Cardiac muscle cell (in vitro differentiated cells and primary cell): ENCODE results near the gene CPNE5. TPM values are rescaled to one million over a fixed set of nuclear protein-coding genes. Genes with fewer than 3 reads are reported as not detected.

Source experiments
- DNase-seq, 2 donors: peaks; one replicate each; pipeline versions ENCODE4 v3.0.0 to v3.0.0-alpha.2; 2010 to 2017; ENCODE audit warnings: low read depth in 1 of 2, low spot score in 1 of 2
- H3K27ac ChIP-seq: fragments of 200-600 bp; sonication (generic); 2 replicates; pipeline ENCODE4 v1.5.1; 2016
- H3K27me3 ChIP-seq: fragments of 200-600 bp; sonication (generic); 2 replicates; pipeline ENCODE4 v1.6.0; 2016; ENCODE audit warnings: control low read depth
- H3K36me3 ChIP-seq: fragments of 200-600 bp; sonication (generic); 2 replicates; pipeline ENCODE4 v1.5.1; 2016; ENCODE audit warnings: control low read depth
- H3K4me1 ChIP-seq: fragments of 200-600 bp; sonication (generic); 2 replicates; pipeline ENCODE4 v1.8.1; 2017; ENCODE audit warnings: low read depth, mild to moderate bottlenecking, mixed run types
- H3K4me3 ChIP-seq: fragments of 200-600 bp; sonication (generic); 2 replicates; pipeline ENCODE4 v1.5.1; 2016; ENCODE audit warnings: mild to moderate bottlenecking
- H3K9me3 ChIP-seq: fragments of 200-600 bp; sonication (generic); 2 replicates; pipeline ENCODE4 v1.5.1; 2017; ENCODE audit warnings: low read depth, mild to moderate bottlenecking, control low read depth
- polyA plus RNA-seq: library from polyadenylated mRNA; unstranded; fragments of >200 nt; fragmentation: Nextera tagmentation; extraction: Ambion mirVana; gene quantifications from 2 replicates; pipeline ENCODE4 v1.2.1, GENCODE V29; 2016
- total RNA-seq: library from RNA; depleted of rRNA; stranded (reverse); fragments of >200 nt; gene quantifications from 2 replicates; pipeline ENCODE4 v1.2.3, GENCODE V29; 2016
- TF ChIP-seq, protein P1 (sequence below): IDR thresholded peaks from 2 replicates; pipeline ENCODE4 v1.5.1; 2012; ENCODE audit warnings: low read depth, mild to moderate bottlenecking, low read length

CPNE5 gene
- total RNA-seq (29.2 and 52.1 TPM in 2 replicates), polyA plus RNA-seq (51.6 and 56.5 TPM in 2 replicates)

DNA sequence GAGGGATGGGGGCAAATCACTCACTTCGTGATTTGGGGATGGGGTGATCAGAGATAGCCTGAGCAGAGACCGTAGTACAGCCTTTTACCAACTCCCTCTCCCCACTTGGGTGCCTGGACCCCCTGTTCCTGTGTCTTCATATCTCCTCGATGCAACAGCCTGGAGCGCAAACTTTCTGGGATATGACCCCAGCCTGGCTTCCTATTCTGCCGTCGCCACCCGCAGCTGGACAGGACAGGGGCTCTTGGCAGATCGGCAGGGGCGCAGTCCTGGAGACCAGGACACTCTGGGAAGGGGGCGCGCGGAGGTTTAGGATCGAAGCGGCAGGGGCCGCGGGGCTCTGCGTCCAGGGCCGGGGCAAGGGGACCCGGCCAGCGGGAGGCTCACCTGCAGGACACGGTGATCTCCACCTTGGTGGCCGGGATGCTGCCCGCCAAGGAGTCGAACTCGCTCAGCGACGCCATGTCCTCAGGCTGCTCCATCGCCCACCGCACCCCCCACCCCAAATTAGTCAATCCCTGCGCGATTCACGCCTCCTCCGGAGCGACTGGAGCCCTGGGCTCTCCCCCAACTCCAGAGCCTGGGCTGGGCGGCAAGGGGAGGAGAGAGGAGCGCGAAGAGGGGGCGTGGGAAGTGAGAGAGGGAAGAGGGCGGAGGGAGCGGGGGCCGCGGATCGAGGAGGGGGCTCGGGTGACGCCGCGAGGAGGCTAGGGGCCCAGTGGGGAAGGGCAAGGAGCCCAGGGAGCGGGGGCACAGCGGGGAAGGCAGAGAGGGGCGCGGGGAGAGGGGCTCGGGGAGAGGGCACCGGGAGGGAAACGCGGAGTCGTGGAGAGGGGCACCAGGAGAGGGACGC is at the start of gene CPNE5:
Gene CPNE5 (minus strand): TSS at position 549 of the 853 bp plus-strand sequence. CDS start 67 bp downstream, at position 482.
- Histone ChIP-seq H3K27me3 (peaks cover 19% of the 10 kb centered on the region), H3K4me1 (peaks cover 33% of the 10 kb centered on the region), H3K36me3 (no peaks in the 10 kb centered on the region), H3K4me3 (peak within 1 kb of the TSS; percentile 64), H3K9me3 (no peaks in the 10 kb centered on the region), H3K27ac (no peak within 1 kb of the TSS)
- TF ChIP-seq, protein P1, sequence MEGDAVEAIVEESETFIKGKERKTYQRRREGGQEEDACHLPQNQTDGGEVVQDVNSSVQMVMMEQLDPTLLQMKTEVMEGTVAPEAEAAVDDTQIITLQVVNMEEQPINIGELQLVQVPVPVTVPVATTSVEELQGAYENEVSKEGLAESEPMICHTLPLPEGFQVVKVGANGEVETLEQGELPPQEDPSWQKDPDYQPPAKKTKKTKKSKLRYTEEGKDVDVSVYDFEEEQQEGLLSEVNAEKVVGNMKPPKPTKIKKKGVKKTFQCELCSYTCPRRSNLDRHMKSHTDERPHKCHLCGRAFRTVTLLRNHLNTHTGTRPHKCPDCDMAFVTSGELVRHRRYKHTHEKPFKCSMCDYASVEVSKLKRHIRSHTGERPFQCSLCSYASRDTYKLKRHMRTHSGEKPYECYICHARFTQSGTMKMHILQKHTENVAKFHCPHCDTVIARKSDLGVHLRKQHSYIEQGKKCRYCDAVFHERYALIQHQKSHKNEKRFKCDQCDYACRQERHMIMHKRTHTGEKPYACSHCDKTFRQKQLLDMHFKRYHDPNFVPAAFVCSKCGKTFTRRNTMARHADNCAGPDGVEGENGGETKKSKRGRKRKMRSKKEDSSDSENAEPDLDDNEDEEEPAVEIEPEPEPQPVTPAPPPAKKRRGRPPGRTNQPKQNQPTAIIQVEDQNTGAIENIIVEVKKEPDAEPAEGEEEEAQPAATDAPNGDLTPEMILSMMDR: no peak
- peak in 1 of 2 donors; percentile 64 for DNase-seq

DNA sequence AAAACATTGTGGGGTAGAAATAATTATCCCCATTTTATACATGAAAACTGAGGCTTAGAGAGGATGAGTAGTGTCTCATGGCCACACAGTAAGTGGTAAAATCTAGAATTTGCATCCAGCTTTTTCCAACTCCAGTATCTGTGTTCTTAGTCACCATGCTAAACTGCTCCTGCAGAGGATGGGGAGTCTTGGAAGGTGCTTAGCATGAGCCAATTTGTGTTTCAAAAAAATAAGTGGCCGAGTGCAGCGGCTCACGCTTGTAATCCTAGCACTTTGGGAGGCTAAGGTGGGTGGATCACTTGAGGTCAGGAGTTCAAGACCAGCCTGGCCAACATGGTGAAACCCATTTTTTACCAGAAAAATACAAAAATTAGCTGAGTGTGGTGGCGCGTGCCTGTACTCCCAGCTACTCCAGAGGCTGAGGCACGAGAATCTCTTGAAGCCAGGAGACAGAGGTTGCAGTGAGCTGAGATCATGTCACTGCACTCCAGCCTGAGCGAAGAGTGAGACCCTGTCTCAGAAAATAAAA is 48.9 kb upstream of the CPNE5 start:
- no peak for DNase-seq
- Histone ChIP-seq H3K36me3 (no peaks in the 10 kb centered on the region), H3K27ac (no peak overlapping the region), H3K4me1 (peaks cover 21% of the 10 kb centered on the region), H3K9me3 (no peaks in the 10 kb centered on the region), H3K27me3 (no peaks in the 10 kb centered on the region), H3K4me3 (no peak overlapping the region)
- TF ChIP-seq, protein P1: no peak

DNA sequence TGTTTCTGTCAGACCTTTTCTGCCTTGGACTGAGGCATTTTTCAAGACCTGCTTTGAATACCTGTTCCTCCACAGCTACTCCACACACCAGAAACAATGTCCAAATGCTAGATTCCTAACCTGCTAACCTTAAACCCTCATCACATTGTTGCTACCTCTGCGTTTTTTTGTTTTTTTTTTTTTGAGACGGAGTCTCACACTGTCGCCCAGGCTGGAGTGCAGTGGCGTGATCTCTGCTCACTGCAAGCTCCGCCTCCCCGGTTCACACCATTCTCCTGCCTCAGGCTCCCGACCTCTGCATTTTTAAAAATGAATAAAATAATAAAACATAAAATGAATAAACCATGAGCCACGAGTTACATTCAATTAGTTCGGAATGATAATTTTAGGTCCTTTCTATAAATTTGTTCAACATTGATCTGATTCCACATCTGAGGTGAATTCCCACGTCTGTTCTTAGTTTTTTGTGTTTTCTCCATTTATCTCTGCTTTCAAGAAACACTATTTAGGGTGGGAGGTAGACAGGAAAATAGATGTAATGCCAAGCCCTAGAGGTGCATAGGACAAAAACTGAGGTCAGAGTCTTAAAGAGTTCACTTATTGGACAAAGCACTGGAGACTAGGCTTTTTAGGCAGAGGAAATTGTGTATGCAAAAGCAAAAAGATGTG is 47.8 kb upstream of the CPNE5 start:
- Histone ChIP-seq H3K36me3 (no peaks in the 10 kb centered on the region), H3K4me3 (no peak overlapping the region), H3K27ac (no peak overlapping the region), H3K9me3 (no peaks in the 10 kb centered on the region), H3K4me1 (peaks cover 21% of the 10 kb centered on the region), H3K27me3 (no peaks in the 10 kb centered on the region)
- DNase-seq: no peak
- TF ChIP-seq, protein P1: no peak

DNA sequence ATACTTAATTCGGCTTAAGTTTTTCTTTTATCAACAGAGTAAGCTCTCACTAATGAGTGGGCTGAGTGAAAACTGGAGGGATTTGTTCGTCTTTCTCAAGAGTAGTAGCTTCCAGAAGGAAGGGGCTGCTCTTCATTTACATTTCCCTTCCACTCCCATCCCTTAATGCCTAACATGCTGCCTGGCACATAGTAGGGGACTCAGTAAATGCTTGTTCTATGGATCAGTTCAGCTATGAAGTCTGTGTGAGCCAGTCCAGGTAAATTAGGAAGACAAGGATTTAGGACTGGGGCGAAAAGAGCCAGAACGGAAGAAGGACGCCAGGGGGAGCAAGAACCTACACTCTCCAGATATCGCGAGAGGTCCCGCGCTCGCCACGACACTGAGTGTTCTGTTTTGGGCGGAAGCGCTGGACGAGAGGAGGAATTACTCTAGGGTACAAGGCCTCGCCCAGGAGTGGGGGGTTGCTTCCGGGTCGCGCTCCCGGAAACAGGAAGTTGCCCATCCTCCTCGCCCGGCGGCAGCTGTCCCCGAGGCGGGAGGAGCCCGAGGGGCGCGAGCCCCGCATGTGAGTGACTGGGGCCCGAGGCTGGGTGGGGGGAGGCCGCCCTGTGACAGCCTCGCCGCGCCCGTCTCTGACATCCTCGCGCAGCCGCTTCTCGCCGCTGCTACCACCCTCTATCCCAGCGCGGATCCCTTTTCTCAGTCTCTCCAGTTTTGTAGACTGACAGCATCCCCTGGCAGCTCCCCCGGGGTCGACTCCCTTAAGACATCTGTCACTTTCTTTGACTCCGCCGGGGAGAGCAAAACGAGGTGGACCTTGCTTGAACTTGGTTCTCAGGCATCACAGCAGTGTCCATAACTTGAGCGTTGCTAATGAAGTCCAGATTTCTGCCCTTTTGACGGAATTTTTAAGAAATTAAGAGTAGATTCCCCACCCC is 46.5 kb upstream of the CPNE5 start, which contains the start of gene C6orf89:
Gene C6orf89 (plus strand): TSS at position 492 of the 941 bp plus-strand sequence. CDS start 13,493 bp downstream, outside the sequence.
- peak within 1 kb of the TSS; percentile 68 for H3K4me3 ChIP-seq
- TF ChIP-seq, protein P1: peak; percentile 89
- DNase-seq: peak; percentile 98 to 99
- H3K36me3 ChIP-seq: no peaks in the 10 kb centered on the region
- no peaks in the 10 kb centered on the region for H3K9me3 ChIP-seq
- no peaks in the 10 kb centered on the region for H3K27me3 ChIP-seq
- H3K27ac ChIP-seq: peak within 1 kb of the TSS; percentile 83
- H3K4me1 ChIP-seq: peaks cover 18% of the 10 kb centered on the region

DNA sequence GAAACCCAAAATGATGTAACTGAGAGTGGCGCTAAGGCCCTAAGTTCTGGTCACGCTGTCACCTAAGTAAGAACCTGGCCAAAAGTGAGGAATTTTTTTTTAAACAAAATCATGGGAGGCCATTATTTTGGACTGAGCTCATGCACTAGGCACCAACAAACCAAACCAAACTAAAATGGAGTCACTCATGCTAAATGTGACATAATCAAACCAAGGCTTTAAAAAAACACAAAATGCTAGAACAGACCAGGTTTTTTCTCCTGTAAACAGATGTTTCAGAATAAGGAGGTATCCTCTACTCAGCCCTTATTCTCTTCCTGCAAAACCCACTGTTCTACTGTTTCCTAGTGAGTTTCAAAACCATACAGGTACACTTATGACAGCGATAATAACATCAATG is 45.4 kb upstream of the CPNE5 start:
- Histone ChIP-seq H3K9me3 (no peaks in the 10 kb centered on the region), H3K36me3 (no peaks in the 10 kb centered on the region), H3K27me3 (no peaks in the 10 kb centered on the region), H3K4me1 (peaks cover 18% of the 10 kb centered on the region), H3K27ac (no peak overlapping the region), H3K4me3 (no peak overlapping the region)
- no peak for DNase-seq
- TF ChIP-seq, protein P1: no peak
